UCSD-AML1 (cell line): ENCODE results near the gene TLK1.

Source experiments
- DNase-seq: peaks from one replicate; lab custom pipeline; 2025; ENCODE audit not compliant: unreplicated experiment; lab: John Stamatoyannopoulos, UW

TLK1 gene

DNA sequence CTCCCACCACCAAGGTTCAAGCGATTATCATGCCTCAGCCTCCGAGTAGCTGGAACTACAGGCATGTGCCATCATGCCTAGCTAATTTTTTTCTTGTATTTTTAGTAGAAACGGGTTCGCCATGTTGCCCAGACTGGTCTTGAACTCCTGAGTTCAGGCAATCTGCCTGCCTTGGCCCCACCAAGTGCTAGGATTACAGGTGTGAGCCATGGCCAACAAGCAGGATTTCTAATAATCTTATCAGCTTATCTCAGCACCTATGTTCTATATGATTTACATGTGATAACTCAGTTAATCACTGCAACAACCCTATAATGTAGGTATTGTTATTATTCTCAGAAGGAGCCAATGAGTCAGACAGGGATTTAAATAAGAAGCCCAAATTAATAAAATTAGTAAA, 151.3 kb downstream of the TLK1 start:
- no peak for DNase-seq

GRCh38 chr2:171008550-171009205, 152.0 kb downstream of the TLK1 start:
- no peak for DNase-seq

DNA sequence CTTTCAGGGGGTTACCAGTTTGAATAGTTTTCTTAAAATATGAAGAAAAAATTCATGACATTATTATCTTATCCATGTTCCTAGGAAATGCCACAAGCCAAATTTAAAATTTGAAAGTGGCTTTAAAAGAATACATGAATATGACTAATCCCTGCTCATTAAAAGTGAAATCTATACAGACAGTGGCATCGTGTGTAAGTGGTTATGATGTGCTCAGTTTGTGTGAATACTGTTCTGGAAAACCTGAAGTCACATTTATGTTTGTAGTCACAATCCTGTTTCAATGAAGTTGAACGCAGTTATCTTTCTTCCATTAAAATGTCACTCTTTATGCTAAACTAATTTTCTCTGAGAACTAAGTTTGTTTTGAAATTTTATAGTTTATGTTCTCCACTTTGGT, 155.9 kb downstream of the TLK1 start:
- no peak for DNase-seq

DNA sequence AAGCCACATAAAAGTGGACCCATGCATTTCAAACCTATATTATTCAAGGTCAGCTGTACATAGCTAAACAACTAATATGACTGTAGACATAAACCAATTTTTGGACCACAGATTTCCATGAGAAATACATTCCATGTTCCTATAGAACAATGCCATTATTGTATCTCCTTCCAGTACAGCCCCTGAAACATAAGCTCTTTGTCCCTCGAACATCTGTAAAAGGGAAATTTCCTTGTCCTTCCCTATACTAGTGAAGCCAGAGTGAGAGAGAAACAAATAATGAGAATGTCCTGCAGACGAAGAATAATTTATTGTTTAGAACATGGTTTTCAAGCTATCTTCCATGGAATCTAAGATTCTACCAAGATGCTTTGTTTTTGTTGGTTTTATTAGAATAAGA, 156.3 kb downstream of the TLK1 start:
- no peak for DNase-seq

DNA sequence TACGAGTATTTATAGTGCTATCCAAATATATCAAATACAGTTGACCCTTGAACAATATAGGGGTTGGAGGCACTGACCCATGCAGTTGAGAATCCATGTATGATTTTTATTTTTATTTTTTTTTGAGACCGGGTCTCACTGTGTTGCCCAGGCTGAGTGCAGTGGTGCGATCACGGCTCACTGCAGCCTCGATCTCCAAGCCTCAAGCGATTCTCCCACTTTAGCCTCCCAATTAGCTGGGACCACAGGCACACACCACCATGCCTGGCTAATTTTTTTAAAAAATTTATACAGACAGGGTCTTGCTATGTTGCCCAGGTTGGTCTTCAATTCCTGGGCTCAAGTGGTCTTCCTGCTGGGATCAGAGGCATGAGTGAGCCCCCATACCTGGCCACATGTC, 161.0 kb downstream of the TLK1 start:
- no peak for DNase-seq

DNA sequence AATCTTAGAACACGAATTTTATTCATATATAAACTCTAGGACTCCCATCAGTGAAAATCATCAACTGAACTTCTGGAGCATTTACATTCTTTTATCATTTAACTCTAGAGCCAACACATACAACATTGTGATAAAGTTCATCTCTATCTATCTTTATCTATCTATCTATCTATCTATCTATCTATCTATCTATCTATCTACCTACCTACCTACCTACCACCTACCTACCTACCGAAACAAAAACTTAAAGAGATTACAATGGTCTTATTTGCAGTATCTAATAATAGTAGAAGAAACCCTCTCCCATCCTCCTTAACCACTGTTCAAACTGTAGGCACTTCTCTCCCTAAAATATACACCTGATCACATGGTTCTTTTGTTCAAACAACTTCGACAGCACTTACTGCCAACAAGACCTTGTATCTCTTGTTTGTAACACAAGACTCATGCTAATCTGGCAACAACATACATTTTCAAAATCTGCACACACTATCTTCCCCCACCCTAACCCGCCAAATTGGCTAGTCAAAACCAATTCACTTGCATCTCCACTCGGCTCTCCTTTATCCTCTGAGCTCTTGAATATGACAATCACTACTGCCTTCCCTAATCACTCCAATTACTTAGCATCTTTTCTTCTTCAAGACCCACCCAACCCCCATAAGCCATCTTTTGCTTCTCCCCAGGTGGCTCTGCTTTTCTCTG, 162.6 kb downstream of the TLK1 start:
- DNase-seq: no peak

- no peak for DNase-seq
These were observed 164.4 kb downstream of the TLK1 start for GRCh38 chr2:170996316-170996715.

DNA sequence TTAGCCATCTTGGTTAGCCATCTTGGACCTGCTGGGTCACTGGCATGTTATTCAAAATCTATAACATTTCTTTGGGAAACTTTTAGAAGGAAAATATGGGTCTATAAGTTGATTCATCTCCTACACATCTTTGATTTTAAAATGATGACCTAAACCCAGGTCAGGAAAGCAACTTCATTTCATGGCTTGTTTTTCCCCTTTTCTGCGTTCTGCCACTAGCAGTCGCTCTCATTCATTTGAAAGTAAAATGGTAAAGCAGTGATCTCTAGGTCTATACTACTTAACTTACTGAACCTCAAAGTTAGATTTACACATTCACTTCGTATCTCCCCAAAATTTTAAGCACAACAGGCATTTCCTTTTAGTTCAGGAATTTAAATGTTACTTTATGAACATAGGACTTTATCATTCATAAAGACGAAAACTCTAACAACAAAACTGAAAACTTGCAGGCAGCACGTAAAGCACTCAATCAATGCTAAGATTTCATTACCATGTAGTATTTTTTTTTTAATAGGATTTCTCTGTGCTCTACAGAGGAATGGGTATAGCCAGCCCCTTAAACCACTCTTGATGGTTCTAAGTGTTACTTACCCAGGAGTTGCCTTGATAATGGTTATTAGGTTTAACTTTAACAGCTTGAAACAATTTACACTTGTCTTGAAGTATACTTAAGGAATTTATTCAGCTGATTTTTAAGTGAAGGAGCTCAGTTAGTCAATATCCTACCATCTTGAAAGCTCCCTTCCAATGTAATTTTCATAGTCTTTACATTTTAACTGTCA, 169.1 kb downstream of the TLK1 start:
- DNase-seq: no peak

DNA sequence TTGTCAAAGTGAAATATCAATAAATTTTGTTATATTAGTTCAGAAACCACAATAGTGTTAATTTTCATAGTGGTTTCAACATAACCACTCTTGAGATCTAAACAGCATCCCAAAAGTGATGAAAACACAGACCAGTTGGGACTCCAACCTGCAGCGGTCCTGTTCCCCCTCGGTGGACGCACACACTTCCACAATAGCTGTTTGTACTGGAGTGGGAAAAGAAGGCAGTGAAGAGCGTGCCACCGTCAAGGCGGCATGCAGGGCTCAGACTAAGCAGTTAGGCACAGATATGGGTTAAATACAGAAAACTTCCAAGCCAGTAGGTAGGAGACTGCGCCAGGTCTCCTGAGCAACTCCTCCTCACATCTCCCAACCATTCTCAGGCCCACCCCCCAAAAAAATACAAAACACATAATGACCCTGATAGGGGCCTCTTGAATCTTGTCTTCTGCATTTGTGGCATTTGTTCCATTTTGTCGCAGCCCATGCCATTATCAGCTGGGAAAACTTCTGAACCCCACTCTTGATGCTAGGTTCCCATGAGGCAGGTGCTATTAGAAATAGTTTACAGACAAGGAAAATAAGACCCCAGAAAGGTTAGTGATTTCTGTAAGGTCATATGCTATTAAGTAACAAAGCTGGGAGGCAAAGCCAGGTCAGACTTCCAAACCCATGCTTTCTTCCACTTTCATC, 174.0 kb downstream of the TLK1 start:
- DNase-seq: no peak

DNA sequence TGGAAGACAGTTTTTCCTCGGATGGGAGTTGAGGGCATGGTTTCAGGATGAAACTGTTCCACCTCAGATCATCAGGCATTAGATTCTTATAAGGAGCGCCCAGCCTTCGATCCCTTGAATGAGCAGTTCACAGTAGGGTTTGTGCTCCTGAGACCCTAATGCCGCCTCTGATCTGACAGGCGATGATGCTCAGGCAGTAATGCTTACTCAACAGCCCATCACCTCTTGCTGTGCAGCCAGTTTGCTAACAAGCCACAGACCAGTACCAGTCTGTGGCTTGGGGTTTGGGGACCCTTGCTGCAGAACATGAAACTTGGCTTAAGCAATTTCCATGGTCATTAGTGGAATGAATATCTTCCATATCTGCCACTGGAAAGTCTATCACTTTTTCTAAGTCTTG, 175.3 kb downstream of the TLK1 start:
- no peak for DNase-seq

DNA sequence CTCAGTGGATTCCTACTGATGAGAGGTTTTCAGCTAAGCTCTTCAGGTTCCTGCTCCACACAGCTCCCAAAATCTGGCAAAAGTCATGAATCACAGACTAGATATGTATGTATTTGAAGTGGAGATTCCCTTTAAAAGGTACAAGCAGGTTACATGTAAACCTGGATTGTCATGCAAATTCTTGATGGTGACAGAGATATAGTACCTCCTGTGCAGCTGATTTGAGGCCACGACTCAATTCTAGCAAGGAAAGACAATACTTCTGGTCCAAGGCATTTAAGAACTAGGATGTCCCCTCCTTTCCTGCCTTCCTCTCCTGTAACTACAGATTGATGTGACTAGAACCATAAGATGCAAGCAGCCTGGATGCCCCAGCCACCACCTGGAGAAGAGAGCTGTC, 176.6 kb downstream of the TLK1 start:
- DNase-seq: no peak

- DNase-seq: no peak
These were observed 184.8 kb downstream of the TLK1 start for GRCh38 chr2:170975943-170976270.

GRCh38 chr2:170975127-170975942, 185.4 kb downstream of the TLK1 start:
- DNase-seq: no peak

DNA sequence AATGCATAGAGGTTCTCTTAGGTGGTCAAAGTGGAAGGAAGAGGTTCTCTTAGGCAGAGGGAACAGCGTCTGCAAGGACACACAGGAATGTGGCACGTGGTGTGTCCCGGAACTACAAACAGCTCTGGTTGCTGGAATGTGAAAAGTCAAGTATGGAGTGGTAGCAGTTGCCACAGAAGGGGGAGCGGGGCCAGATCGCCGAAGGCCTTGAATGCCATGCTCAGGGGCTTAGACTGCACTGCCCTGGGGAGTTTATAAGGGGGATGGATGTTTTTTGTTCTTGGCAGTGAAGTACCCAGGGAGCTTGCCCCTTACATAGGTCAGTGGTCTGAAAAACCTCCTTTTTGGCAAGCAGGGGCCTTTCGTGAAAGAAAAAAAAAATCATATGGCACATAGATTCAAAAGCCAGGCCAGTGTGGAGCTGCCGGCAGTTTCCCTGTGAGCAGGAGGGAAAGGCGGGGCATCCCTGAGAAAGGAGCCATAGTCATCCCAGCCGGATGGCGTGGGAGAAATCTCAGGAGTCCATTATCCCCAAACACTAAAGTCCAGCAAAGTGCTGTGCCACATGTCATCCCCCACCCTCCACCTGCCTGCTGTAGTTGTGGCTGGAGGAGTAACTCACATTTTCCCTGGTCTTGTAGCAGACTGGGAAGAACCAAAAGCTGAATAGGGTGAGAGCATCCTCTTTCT, 186.2 kb downstream of the TLK1 start:
- DNase-seq: no peak

DNA sequence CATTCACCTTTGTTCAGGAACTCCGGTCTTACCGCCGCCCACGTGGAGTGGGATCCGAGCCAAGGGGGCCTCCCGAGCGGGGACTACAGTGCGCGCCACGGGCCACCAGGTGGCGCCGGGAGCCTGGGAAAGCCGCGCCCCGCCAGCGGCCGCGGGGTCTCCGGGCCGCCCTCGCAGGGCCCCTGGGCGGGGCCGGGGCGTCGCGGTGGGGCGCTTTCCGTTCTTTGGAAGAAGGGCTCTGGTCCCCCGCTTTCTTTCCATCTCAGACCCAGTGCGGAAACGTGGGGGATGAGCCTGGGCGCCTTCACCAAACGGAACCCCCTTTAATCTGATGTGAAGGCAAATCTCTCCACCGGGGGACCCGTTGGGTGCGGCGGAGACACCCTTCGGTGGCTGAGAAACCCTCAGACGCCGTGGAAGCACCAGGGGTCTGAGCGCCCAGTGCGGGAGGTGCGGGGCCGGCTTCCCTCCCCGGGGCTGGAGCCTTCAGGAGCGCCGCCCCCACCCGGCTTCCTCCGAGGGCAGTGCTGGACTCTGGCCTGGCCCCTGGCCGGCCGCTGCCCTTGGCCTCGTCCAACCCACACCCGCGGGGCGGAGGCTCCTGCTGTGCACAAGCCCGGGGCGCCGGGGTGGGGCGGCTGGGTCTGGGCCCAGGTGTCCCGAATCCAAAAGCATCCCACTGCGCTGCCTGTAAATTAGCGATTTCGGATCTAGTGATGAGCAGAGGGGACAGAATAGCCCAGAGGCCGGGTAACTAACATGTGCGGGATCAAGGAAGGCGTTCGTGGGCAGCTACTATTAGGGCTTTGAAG, 187.0 kb downstream of the TLK1 start:
- DNase-seq: peak; percentile 88

DNA sequence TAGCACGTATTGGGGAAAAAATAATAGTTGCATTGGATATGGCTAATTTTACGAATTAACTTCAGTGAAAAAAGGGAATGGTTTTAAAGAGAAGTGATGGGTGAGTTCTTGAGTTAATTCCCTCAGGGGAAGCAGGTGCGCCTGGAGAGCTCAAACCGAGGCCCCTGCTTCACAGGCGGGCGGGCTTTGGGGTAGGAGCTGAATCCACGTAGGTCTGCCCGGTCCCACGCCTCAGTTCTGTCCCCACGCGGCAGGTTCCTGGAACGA, 187.5 kb downstream of the TLK1 start:
- no peak for DNase-seq

DNA sequence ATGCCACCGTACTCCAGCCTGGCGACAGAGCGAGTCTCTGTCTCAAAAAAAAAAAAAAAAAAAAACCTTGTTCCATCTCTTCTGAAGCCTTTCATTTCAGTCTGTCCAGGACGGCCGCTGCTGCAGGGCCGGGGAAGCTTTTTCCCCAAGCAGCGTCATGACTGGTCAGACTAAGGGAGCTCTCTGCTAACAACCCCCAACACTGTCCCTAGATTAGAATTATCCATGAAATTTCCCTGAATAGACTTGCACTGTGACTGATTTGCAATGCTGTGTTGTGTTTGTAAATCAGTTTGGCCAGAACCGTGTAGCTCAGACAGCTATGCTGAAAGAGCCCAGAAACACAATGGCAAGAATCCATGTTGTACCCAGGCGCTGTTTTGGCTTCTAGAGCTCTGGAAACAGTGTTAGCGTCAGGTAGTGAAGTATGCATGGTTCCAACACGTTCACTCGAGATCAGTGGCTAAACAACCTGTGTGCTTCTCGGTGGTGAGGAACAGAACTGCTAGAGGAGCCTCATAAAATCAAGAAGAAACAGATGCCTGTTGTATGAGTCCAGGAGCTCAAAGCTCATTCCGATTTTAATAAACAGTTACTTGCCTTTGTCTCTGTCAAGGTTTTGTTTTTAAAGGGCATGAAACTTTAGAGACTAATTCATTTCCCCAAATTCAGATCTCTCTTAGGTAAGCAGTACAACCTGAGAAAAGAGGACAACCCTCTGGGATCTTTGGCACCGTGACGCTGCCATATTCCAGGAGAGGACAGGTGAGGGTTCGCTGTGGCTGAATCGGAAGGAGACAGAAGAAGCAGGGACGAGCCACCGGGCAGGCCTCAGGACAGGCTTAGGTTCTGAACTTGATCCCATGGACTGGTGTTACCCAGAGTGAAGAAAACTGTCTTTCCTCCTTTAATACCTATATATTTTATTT, 188.1 kb downstream of the TLK1 start:
- no peak for DNase-seq

DNA sequence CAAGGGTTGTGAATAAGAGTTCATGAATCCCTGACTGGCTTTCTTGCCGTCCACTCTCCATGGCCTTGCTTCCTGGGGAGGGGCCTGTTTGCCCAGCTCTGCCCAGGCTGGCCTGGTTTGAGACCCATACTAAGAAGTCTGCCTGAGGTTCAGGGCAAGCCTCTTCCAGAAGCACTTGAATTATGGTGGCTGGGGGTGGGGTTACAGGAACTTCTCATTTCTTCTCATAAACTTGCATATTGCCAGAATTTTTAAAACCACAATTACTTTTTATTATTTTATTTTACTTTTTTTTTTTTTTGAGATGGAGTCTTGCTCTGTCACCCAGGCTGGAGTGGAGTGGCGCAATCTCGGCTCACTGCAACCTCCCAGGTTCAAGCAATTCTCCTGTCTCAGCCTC, 189.6 kb downstream of the TLK1 start:
- DNase-seq: no peak
